NCI-H146 treated with DMSO at 0.1 percent for 48 hours (cell line): Measurements from ENCODE around the gene SUPT6H.
A peak's percentile ranks its signal among the peaks of the same experiment; 100 is the strongest.

ENCODE experiments used
- DNase-seq: peaks from one replicate; lab custom pipeline; 2025; ENCODE audit not compliant: unreplicated experiment; lab: John Stamatoyannopoulos, UW

The SUPT6H gene

GRCh38 chr17:28661635-28662526, at the start of gene SUPT6H, which contains the start of gene SDF2:
Gene SUPT6H (plus strand): TSS chr17:28662205. CDS start chr17:28673402, 11,197 bp downstream.
Gene SDF2 (minus strand): TSS chr17:28661906. CDS start chr17:28661876, 30 bp downstream.
- peak; percentile 72 for DNase-seq

GRCh38 chr17:28612531-28612930, 49.5 kb upstream of the SUPT6H start:
- DNase-seq = peak; percentile 36

DNA sequence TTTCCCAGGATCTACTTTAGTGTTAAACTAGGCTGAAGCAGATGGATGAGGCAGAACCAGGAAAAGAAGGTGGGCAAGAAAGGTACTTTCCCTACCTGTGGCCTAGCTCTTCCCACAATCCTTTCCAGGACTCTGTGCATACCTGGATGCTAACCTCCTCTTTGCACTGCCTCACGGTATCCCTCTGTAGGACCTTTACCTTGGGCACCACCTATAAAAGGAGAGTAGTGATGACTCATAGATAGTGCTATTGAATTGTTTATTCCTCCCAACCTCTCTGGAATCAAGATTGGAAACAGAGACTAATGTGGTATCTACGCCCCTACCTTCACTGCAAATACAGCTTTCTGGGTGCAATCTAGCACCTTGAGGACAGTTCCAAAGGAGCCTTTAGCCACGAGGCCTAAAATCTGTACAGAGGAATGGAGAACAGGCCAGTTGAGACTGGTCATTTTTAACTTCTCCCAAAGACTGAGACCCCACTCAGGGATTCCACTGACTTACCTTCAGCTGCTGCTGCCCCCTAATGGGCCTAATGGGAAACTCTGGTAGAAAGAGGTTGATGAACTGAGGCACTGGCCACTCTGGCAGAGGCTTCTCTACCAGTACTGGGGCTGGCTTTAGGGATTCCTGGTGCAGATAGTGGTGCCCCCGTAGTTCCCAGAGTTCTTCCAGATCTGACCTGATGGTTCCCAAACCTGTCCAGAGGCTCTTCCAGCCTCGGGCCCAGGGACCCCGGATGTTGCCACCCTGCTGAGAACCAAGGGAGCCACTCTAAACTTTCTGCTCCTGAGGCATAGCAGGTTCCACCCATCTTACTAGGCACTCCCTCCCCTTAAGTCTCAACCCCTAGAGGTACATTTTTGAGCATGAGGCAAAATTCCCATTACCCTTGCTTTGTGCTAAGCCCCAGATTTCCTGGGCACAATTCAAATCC, 48.8 kb upstream of the SUPT6H start:
- no peak for DNase-seq

GRCh38 chr17:28613931-28614381, 48.0 kb upstream of the SUPT6H start, which contains the start of gene RSKR:
Gene RSKR (minus strand): TSS chr17:28614185. CDS start chr17:28614161, 24 bp downstream.
- no peak for DNase-seq

- DNase-seq = no peak
These were observed 46.6 kb upstream of the SUPT6H start for GRCh38 chr17:28615260-28615940.

GRCh38 chr17:28616281-28616680, 45.7 kb upstream of the SUPT6H start:
- DNase-seq = no peak

DNA sequence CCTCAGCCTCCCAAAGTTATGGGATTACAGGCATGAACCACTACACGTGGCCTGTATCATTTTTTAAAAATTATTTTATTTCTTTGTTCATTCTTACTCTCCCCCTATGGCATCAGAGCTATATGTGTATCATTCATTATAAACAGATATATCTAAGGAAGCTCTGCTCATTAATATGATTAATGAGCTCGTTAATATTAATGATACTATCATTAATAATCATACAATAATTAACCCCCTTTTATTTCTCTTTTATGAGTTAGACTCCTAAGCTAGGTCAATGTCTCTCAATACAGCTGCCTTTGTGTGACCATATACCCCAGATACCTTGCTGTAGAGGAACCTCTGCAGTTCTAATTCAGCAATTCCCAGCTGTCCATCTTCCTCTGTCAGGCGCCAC, 43.5 kb upstream of the SUPT6H start:
- no peak for DNase-seq

DNA sequence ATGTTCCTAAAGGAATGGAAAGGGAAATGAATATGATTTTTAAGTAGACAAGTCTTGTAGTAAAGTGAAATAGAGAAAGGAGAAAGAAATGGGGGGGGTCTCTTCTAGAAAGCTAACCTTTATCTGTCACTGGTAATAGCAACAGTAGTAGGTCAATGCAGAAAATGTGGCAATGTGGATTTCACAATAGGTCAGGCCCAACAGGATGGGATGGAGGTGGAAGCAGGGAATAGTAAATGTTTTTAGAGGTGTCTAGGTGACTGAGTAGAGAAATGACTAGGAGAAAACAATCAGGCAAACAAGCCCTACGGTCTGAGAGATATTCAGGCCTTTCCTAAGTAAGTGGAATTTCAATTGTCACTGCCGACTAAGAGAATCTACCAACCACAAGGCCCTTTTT, 42.0 kb upstream of the SUPT6H start:
- no peak for DNase-seq

DNA sequence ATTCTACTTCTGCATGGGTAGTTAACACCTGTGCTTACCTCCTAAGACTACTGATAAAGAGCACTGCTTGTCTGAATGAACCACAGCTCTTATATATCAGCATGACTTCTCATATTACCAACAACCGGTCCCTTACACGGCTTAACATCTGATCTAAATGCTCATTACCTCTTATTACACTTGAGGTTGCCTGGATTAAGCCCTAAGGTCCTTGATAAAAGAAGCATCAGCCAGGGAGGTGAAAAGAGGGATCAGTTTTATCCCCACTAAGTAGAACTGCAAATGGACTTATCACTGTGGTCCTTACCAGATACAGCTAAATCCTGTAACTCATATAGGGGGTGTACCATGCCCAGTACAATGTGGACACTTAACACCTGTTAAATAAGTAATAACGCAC, 39.8 kb upstream of the SUPT6H start:
- no peak for DNase-seq

- DNase-seq = no peak
These were observed 38.3 kb upstream of the SUPT6H start for GRCh38 chr17:28623696-28624095.

- DNase-seq = no peak
These were observed 37.9 kb upstream of the SUPT6H start for GRCh38 chr17:28624148-28624547.

- DNase-seq = no peak
These were observed 35.2 kb upstream of the SUPT6H start for GRCh38 chr17:28626818-28627217.

- no peak for DNase-seq
These were observed 27.7 kb upstream of the SUPT6H start for GRCh38 chr17:28634206-28634865.

DNA sequence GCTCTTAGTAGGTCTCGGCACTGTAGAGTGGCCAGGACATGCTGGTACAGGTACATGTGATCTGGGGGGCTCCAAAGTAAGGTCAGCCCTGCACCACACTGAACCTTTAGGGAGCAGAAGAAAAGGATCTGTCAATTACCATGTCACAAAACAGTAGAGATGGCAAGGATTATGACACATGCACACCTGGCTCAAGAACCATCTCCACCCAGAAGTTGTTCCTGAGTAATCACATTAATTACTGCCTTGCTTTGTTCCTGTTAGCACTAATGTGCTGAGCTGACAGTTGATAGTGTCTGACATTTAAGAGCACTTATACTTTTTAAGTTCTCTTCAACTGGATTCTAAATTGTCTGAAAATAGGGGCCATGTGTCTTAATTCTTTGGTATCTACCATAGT, 26.5 kb upstream of the SUPT6H start:
- no peak for DNase-seq

GRCh38 chr17:28641579-28641978, 20.4 kb upstream of the SUPT6H start:
- no peak for DNase-seq

DNA sequence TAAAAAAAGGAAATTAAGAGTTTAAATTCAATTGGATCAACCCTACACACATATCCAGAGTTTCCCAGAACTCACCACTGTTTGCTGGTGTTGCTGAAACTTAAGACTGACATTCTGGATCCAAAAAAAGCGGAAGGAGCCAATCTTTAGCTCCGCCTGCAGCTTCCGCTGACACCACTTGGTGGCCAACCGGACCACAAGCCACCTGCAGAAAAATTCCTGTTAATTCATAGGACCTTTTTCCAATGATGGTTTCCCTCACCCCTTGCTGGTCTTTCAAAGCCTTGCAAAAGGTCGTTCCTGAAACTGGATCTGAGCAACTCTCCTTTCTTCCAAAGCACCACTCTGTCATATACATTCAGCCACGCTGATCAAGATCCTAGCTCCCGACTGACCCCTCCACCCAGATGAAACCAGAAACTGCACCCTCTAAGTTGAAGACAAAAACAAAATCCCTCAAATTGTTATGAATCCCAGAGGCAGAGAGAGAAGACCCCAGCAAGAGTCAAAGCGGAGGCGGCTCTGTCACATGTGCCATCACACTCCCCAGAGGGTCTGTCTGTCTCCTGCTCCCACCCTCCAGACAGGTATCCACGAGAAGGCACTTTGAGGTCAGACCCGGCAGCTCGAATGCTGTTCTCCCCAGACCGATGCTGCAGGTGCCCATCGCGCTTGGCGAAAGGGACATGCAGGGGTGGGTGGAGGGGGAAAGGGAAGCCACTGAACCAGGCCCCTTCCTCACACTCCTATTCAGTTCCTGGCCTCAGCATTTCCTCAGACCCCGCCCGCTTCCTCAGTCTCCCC, 17.8 kb upstream of the SUPT6H start:
- DNase-seq = no peak

- peak; percentile 80 for DNase-seq
These were observed 17.0 kb upstream of the SUPT6H start, which contains the start of gene BLTP2 for GRCh38 chr17:28644787-28645575. Gene BLTP2 (minus strand): TSS chr17:28645158. CDS start chr17:28645056, 102 bp downstream.

DNA sequence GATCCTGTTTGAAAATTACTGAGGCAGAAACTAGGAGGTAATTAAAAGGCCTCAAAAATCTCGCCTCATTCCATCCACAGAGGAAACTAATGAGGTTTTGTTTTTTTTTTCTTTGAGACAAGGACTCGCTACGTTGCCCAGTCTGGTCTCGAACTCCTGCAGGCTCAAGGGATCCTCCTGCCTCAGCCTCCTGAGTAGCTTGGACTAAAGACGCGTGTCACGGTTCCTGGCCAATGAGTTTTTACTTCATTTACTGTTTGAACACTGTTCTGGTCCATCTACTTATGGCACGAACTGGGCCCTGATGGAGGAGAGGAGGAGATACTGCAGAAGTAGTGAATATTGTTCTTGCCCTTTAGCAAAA, 16.4 kb upstream of the SUPT6H start:
- no peak for DNase-seq
